Skeletal muscle tissue (tissue), 4 donors: ENCODE measurements around the gene S100P. TPM values are rescaled to one million over a fixed set of nuclear protein-coding genes. Genes with fewer than 3 reads are reported as not detected.

Experiments used
- H3K27ac ChIP-seq: one replicate; pipeline ENCODE4 v1.7.0; 2013; ENCODE audit warnings: mild to moderate bottlenecking, low read depth, low read length, inconsistent platforms
- H3K27me3 ChIP-seq, 3 donors: one replicate each; pipeline ENCODE4 v1.7.0; 2013; ENCODE audit warnings: low read length in 3 of 3; ENCODE audit not compliant: control insufficient read depth in 3 of 3, insufficient read depth in 3 of 3
- H3K36me3 ChIP-seq, 3 donors: one replicate each; pipeline ENCODE4 v1.7.0; 2013; ENCODE audit warnings: low read length in 3 of 3; ENCODE audit not compliant: control insufficient read depth in 3 of 3, insufficient read depth in 3 of 3
- H3K4me1 ChIP-seq, 3 donors: one replicate each; pipeline ENCODE4 v1.7.0; 2013; ENCODE audit warnings: low read length in 3 of 3, mild to moderate bottlenecking in 3 of 3; ENCODE audit not compliant: control insufficient read depth in 3 of 3, insufficient read depth in 3 of 3
- H3K4me3 ChIP-seq, 3 donors: one replicate each; pipeline ENCODE4 v1.7.0; 2013; ENCODE audit warnings: low read length in 3 of 3
- H3K9ac ChIP-seq, 3 donors: one replicate each; pipeline ENCODE4 v1.7.0; 2013; ENCODE audit warnings: low read length in 3 of 3, mild to moderate bottlenecking in 3 of 3, moderate library complexity in 2 of 3, low read depth in 1 of 3
- H3K9me3 ChIP-seq, 3 donors: one replicate each; pipeline ENCODE4 v1.7.0; 2013; ENCODE audit warnings: low read length in 3 of 3; ENCODE audit not compliant: control insufficient read depth in 3 of 3
- total RNA-seq: library from RNA; depleted of rRNA; stranded (reverse); fragments of >200 nt; gene quantifications from one replicate; pipeline ENCODE4 v1.2.3, GENCODE V29; 2014
- donor health status: Osteomylitis.

The S100P gene
- total RNA-seq, 1 donor from 2014 or later = 0.52 TPM

- H3K27ac ChIP-seq = no peak overlapping the region
- H3K9ac ChIP-seq = peak overlapping the region in 2 of 3 donors; percentile 16 to 29
- peaks cover 12 to 33% (median 22%) of the 10 kb centered on the region in 3 donors for H3K4me1 ChIP-seq
- no peaks in the 10 kb centered on the region for H3K9me3 ChIP-seq
- peaks cover 0 to 4% (median 2%) of the 10 kb centered on the region in 3 donors for H3K36me3 ChIP-seq
- H3K27me3 ChIP-seq = no peaks in the 10 kb centered on the region
- no peak overlapping the region for H3K4me3 ChIP-seq
Observed at GRCh38 chr4:6695660-6696610, 2.3 kb downstream of the S100P start.

GRCh38 chr4:6696611-6697010 is 2.9 kb downstream of the S100P start:
- Histone ChIP-seq H3K27ac (no peak overlapping the region), H3K9ac (peak overlapping the region in 1 of 3 donors; percentile 41), H3K4me3 (no peak overlapping the region), H3K27me3 (no peaks in the 10 kb centered on the region), H3K4me1 (peaks cover 12 to 33% (median 22%) of the 10 kb centered on the region in 3 donors), H3K36me3 (peaks cover 0 to 4% (median 2%) of the 10 kb centered on the region in 3 donors), H3K9me3 (no peaks in the 10 kb centered on the region)

DNA sequence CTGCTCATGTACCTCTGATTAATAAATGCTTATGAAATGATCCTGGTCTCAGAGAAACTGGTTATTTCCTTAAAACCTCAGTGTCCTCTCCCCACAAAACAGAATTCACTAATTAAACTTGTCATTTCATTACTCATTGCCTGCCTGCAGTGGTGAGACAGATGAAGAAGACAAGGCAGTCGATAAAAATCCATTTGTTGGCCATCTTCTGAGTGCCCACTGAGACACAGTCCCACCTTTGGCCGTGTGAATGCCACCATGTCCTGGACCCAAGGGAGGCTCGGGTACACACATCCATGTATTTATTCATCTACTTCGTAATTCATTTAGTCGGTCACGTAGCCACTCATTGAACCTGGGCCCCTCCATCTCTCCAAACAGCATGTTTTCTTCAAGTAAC is 3.5 kb downstream of the S100P start:
- Histone ChIP-seq H3K4me3 (no peak overlapping the region), H3K4me1 (peaks cover 12 to 33% (median 22%) of the 10 kb centered on the region in 3 donors), H3K27ac (no peak overlapping the region), H3K36me3 (peaks cover 0 to 4% (median 2%) of the 10 kb centered on the region in 3 donors), H3K9ac (no peak overlapping the region), H3K9me3 (no peaks in the 10 kb centered on the region), H3K27me3 (no peaks in the 10 kb centered on the region)

DNA sequence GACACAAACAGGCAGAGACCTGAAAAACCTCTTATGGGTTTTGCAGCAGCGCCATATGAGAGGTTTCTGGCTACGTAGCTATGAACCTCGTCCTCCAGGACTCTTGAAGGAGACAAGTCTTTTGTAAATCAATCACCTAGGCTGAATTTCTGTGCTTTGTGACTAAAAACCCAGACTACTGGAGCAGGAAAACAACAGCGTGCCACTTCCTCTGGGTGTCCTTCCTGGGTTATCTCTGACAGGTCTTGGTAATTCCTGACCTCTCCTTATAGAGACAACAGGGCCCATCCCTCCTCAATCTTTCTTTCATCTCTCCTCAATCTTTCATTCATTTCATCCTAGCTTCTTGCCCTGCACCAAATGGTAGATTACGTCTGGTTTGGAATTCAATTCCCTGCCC is 5.7 kb downstream of the S100P start:
- Histone ChIP-seq H3K4me3 (no peak overlapping the region), H3K27ac (no peak overlapping the region), H3K27me3 (no peaks in the 10 kb centered on the region), H3K9me3 (no peaks in the 10 kb centered on the region), H3K9ac (no peak overlapping the region), H3K36me3 (peaks cover 2 to 8% (median 7%) of the 10 kb centered on the region in 3 donors), H3K4me1 (peaks cover 17 to 35% (median 29%) of the 10 kb centered on the region in 3 donors)

DNA sequence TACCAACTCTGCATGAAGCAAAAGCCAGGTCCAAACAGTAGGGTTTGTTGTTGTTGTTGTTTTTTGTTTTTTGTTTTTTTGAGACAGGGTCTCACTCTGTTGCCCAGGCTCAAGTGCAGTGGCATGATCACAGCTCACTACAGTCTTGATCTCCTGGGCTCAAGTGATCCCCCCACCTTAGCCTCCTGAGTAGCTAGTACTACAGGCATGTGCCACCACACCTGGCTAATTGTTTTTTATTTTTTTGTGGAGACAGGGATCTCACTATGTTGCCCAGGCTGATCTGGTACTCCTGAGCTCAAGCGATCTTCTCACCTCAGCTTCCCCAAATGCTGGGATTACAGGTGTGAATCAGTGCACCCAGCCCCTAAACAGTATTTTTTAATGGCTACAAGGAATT is 6.2 kb downstream of the S100P start:
- H3K9me3 ChIP-seq = no peaks in the 10 kb centered on the region
- H3K4me1 ChIP-seq = peaks cover 15 to 36% (median 28%) of the 10 kb centered on the region in 3 donors
- no peak overlapping the region for H3K4me3 ChIP-seq
- no peak overlapping the region for H3K27ac ChIP-seq
- no peak overlapping the region for H3K9ac ChIP-seq
- H3K36me3 ChIP-seq = peaks cover 2 to 8% (median 7%) of the 10 kb centered on the region in 3 donors
- no peaks in the 10 kb centered on the region for H3K27me3 ChIP-seq

- Histone ChIP-seq H3K9me3 (no peaks in the 10 kb centered on the region), H3K9ac (no peak overlapping the region), H3K27ac (no peak overlapping the region), H3K36me3 (peaks cover 2 to 8% (median 7%) of the 10 kb centered on the region in 3 donors), H3K4me1 (peaks cover 20 to 38% (median 21%) of the 10 kb centered on the region in 3 donors), H3K27me3 (no peaks in the 10 kb centered on the region), H3K4me3 (no peak overlapping the region)
Observed at GRCh38 chr4:6701371-6701770, 7.7 kb downstream of the S100P start.

- Histone ChIP-seq H3K9ac (no peak overlapping the region), H3K4me3 (no peak overlapping the region), H3K9me3 (no peaks in the 10 kb centered on the region), H3K36me3 (peaks cover 7 to 19% (median 9%) of the 10 kb centered on the region in 3 donors), H3K27ac (no peak overlapping the region), H3K4me1 (peaks cover 28 to 43% (median 32%) of the 10 kb centered on the region in 3 donors), H3K27me3 (no peaks in the 10 kb centered on the region)
Observed at GRCh38 chr4:6702761-6703160, 9.1 kb downstream of the S100P start.

GRCh38 chr4:6703786-6704185 is 10.1 kb downstream of the S100P start:
- Histone ChIP-seq H3K4me1 (peaks cover 35 to 53% (median 42%) of the 10 kb centered on the region in 3 donors), H3K9me3 (no peaks in the 10 kb centered on the region), H3K27me3 (no peaks in the 10 kb centered on the region), H3K36me3 (peaks cover 7 to 23% (median 13%) of the 10 kb centered on the region in 3 donors), H3K27ac (no peak overlapping the region), H3K9ac (peak overlapping the region in 1 of 3 donors; percentile 27), H3K4me3 (peak overlapping the region in 1 of 3 donors; percentile 24)

- H3K4me1 ChIP-seq = peaks cover 42 to 63% (median 52%) of the 10 kb centered on the region in 3 donors
- no peak overlapping the region for H3K27ac ChIP-seq
- no peaks in the 10 kb centered on the region for H3K9me3 ChIP-seq
- H3K4me3 ChIP-seq = no peak overlapping the region
- no peaks in the 10 kb centered on the region for H3K27me3 ChIP-seq
- peaks cover 5 to 23% (median 10%) of the 10 kb centered on the region in 3 donors for H3K36me3 ChIP-seq
- H3K9ac ChIP-seq = no peak overlapping the region
Observed at GRCh38 chr4:6705646-6706045, 12.0 kb downstream of the S100P start.

DNA sequence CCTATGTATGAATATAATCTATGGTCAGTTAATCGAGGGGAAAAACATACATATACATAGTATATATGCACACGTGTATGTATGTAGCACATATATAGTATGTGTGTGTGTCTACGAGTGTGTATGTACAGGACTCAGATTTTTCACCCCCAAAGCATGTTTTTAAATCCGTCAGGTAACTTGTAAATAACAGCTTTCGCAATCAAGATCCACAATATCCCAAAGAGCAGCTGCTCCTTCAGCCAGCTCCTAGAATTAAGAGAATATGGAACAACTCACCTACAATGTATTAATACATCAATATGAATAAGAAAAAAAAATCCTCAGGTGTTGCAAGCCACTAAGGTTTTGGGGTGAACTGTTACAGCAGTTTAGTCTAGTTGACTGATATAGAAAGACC is 12.5 kb downstream of the S100P start:
- peaks cover 5 to 23% (median 9%) of the 10 kb centered on the region in 3 donors for H3K36me3 ChIP-seq
- no peak overlapping the region for H3K9ac ChIP-seq
- H3K4me3 ChIP-seq = no peak overlapping the region
- H3K27me3 ChIP-seq = no peaks in the 10 kb centered on the region
- no peaks in the 10 kb centered on the region for H3K9me3 ChIP-seq
- no peak overlapping the region for H3K27ac ChIP-seq
- peaks cover 42 to 64% (median 52%) of the 10 kb centered on the region in 3 donors for H3K4me1 ChIP-seq
